ENCODE data around the gene MSRB1. TPM values are rescaled to one million over a fixed set of nuclear protein-coding genes. Genes with fewer than 3 reads are reported as not detected.

Gene MSRB1
- total RNA-seq, 1 experiment from 2014 or later: 49.4 TPM

DNA sequence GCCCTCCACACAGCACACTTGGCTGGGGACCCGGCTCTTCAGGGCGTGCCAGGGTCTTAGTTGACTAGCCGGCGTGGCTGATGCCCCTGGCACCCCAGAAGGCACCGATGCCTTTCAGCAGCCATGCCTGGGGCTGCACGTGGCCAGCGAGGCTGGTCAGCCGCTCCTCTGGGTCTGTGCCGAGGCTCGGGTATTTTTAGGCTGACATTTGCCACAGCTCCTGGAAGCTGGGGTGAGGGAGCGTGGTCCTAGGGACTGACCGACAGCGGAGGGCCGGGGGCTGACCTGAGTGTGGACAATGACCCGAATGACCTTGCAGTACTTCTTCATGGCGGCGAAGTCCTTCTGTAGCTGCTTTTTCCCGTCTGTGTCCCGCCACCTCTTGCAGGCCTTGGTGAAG, 7.6 kb upstream of the MSRB1 start:
- ChIA-PET CTCF (no interaction called here), POLR2A (ENCODE audit: unreplicated experiment) (interaction anchor here (0.5 kb wide), 1 partner anchor 12 kb away, joined by 6 read pairs; no protein-coding TSS in a partner anchor)
- no peak overlapping the region for H3K4me2 ChIP-seq
- H3K9me2 ChIP-seq (ENCODE audit: insufficient read depth): no peaks in the 10 kb centered on the region
- no peak overlapping the region for H3K27ac ChIP-seq
- H4K20me1 ChIP-seq (ENCODE audit: insufficient read depth): no peaks in the 10 kb centered on the region
- no peaks in the 10 kb centered on the region for H3K27me3 ChIP-seq (ENCODE audit: insufficient read depth, low read depth)
- no peaks in the 10 kb centered on the region for H3K36me3 ChIP-seq (ENCODE audit: low read depth)
- no peaks in the 10 kb centered on the region for H3K9me3 ChIP-seq (ENCODE audit: insufficient read depth, low read depth)
- BruUV-seq (replicated peaks): no TSS peak
- H3K4me1 ChIP-seq (replicated peaks; ENCODE audit: insufficient read depth): no peaks in the 10 kb centered on the region
- TF ChIP-seq EZH2 (IDR thresholded peaks at IDR 0.05; ENCODE audit: low read depth): no peak
- TF ChIP-seq, protein P1, sequence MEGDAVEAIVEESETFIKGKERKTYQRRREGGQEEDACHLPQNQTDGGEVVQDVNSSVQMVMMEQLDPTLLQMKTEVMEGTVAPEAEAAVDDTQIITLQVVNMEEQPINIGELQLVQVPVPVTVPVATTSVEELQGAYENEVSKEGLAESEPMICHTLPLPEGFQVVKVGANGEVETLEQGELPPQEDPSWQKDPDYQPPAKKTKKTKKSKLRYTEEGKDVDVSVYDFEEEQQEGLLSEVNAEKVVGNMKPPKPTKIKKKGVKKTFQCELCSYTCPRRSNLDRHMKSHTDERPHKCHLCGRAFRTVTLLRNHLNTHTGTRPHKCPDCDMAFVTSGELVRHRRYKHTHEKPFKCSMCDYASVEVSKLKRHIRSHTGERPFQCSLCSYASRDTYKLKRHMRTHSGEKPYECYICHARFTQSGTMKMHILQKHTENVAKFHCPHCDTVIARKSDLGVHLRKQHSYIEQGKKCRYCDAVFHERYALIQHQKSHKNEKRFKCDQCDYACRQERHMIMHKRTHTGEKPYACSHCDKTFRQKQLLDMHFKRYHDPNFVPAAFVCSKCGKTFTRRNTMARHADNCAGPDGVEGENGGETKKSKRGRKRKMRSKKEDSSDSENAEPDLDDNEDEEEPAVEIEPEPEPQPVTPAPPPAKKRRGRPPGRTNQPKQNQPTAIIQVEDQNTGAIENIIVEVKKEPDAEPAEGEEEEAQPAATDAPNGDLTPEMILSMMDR (conservative IDR thresholded peaks at IDR 0.05): no peak
- H3F3A ChIP-seq (ENCODE audit: insufficient read depth, low read depth): no peaks in the 10 kb centered on the region
- no peaks in the 10 kb centered on the region for H3K79me2 ChIP-seq (ENCODE audit: low read depth)
- DNase-seq: no peak
- H3K4me3 ChIP-seq: no peak overlapping the region
- H2AFZ ChIP-seq: no peak overlapping the region
- intact Hi-C loops (cut with micrococcal nuclease; ENCODE audit: unreplicated experiment): no loop called here

DNA sequence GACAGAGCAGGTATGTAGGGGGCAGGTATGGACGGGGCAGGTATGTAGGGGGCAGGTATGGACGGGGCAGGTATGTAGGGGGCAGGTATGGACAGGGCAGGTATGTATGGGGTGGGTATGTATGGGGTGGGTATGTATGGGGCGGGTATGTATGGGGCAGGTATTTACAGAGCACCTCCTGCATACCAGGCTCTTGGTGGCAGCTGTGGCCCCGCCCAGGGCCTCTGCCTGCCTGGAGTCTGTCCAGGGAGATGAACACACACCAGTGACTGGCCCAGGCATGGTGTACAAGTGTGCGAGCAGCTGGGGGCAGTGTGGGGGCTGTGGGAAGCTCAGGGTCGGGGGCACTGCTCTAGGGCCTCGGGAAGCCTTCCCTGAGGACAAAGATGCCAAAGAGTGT, 7.0 kb upstream of the MSRB1 start:
- Histone ChIP-seq H3K36me3 (ENCODE audit: low read depth) (no peaks in the 10 kb centered on the region), H3K4me3 (no peak overlapping the region), H4K20me1 (ENCODE audit: insufficient read depth) (no peaks in the 10 kb centered on the region), H3K27me3 (ENCODE audit: insufficient read depth, low read depth) (no peaks in the 10 kb centered on the region), H3K4me1 (replicated peaks; ENCODE audit: insufficient read depth) (no peaks in the 10 kb centered on the region), H3K4me2 (no peak overlapping the region), H3K9me2 (ENCODE audit: insufficient read depth) (no peaks in the 10 kb centered on the region), H3K27ac (no peak overlapping the region), H3K9me3 (ENCODE audit: insufficient read depth, low read depth) (no peaks in the 10 kb centered on the region), H3F3A (ENCODE audit: insufficient read depth, low read depth) (no peaks in the 10 kb centered on the region), H2AFZ (no peak overlapping the region), H3K79me2 (ENCODE audit: low read depth) (no peaks in the 10 kb centered on the region)
- no TSS peak for BruUV-seq (replicated peaks)
- CTCF ChIA-PET: no interaction called here
- POLR2A ChIA-PET (ENCODE audit: unreplicated experiment): interaction anchor here (0.5 kb wide), 1 partner anchor 12 kb away, joined by 6 read pairs; no protein-coding TSS in a partner anchor
- DNase-seq: peak in 1 of 2 experiments; percentile 35
- intact Hi-C loops (cut with micrococcal nuclease; ENCODE audit: unreplicated experiment): no loop called here
- TF ChIP-seq EZH2 (IDR thresholded peaks at IDR 0.05; ENCODE audit: low read depth): no peak
- TF ChIP-seq, protein P1 (conservative IDR thresholded peaks at IDR 0.05): no peak

DNA sequence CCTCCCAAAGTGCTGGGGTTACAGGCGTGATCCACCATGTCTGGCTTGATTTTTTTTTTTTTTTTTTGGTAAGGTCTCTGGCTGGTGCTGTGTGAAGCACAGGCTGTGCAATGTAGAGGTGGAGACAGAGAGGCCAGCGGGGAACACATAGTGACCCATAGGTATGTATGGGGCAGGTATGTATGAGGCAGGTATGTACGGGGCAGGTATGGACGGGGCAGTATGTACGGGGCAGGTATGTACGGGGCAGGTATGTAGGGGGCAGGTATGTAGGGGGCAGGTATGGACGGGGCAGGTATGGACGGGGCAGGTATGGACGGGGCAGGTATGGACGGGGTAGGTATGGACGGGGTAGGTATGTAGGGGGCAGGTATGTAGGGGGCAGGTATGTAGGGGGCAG, 6.5 kb upstream of the MSRB1 start:
- no peaks in the 10 kb centered on the region for H4K20me1 ChIP-seq (ENCODE audit: insufficient read depth)
- H3K9me3 ChIP-seq (ENCODE audit: insufficient read depth, low read depth): no peaks in the 10 kb centered on the region
- H3K4me2 ChIP-seq: no peak overlapping the region
- intact Hi-C loops (cut with micrococcal nuclease; ENCODE audit: unreplicated experiment): no loop called here
- no peak for DNase-seq
- no peak for TF ChIP-seq EZH2 (IDR thresholded peaks at IDR 0.05; ENCODE audit: low read depth)
- TF ChIP-seq, protein P1 (conservative IDR thresholded peaks at IDR 0.05): no peak
- H2AFZ ChIP-seq: no peak overlapping the region
- POLR2A ChIA-PET (ENCODE audit: unreplicated experiment): no interaction called here
- H3K4me3 ChIP-seq: no peak overlapping the region
- H3K27ac ChIP-seq: no peak overlapping the region
- H3K79me2 ChIP-seq (ENCODE audit: low read depth): no peaks in the 10 kb centered on the region
- no TSS peak for BruUV-seq (replicated peaks)
- CTCF ChIA-PET: interaction anchor here (0.5 to 0.7 kb wide), 2 partner anchors 8 to 84 kb away, joined by 3 to 6 read pairs; no protein-coding TSS in a partner anchor
- H3K27me3 ChIP-seq (ENCODE audit: insufficient read depth, low read depth): no peaks in the 10 kb centered on the region
- H3K36me3 ChIP-seq (ENCODE audit: low read depth): no peaks in the 10 kb centered on the region
- H3K9me2 ChIP-seq (ENCODE audit: insufficient read depth): no peaks in the 10 kb centered on the region
- peaks cover under 1% of the 10 kb centered on the region; the same call in 1 of the 2 replicates for H3F3A ChIP-seq (ENCODE audit: insufficient read depth, low read depth)
- no peaks in the 10 kb centered on the region for H3K4me1 ChIP-seq (replicated peaks; ENCODE audit: insufficient read depth)

Data from PC-9 (cell line).